HG03135 (cell line): ENCODE results near the gene TAF12.
"Not testable (repeated sequence)": the region's sequence is repeated elsewhere in the genome, so short reads cannot be mapped to it uniquely, and the experiment has no call there.

Source experiments
- ATAC-seq: cut with Tn5 transposase; IDR thresholded peaks from one replicate; pipeline ENCODE4 v1.9.1; 2021; ENCODE audit warnings: mild to moderate bottlenecking, moderate library complexity; ENCODE audit not compliant: unreplicated experiment

TAF12 gene

DNA sequence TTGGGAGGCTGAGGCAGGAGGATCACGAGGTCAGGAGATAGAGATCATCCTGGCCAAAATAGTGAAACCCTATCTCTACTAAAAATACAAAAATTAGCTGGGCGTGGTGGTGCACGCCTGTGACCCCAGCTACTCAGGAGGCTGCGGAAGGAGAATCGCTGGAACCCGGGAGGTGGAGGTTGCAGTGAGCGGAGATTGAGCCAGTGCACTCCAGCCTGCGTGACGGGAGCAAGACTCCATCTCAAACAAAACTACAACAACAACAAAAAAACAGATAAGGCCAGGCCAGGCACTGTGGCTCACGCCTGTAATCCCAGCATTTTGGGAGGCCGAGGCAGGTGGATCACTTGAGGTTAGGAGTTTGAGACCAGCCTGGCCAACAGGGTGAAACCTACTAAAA is 2.5 kb upstream of the TAF12 start:
- not testable (repeated sequence) for ATAC-seq

DNA sequence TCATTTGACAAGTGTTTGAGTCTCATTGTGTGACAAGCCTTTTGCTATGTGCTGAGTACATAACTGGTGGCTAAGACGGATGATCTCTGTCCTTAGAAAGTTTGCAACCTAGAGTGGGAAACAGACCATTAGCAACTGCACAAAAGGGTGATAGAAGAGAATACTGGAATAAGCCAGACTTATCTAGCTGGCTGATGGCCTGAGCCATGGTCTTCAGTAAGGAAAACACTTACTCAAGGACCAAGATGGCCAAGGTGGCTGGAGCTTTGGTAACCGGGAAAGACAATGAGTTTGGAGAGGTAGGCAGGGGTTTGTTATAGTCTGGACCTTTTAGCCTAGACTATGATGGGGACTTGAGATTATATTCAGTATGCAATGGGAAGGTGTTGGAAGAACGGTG is 1.6 kb upstream of the TAF12 start:
- no peak for ATAC-seq

DNA sequence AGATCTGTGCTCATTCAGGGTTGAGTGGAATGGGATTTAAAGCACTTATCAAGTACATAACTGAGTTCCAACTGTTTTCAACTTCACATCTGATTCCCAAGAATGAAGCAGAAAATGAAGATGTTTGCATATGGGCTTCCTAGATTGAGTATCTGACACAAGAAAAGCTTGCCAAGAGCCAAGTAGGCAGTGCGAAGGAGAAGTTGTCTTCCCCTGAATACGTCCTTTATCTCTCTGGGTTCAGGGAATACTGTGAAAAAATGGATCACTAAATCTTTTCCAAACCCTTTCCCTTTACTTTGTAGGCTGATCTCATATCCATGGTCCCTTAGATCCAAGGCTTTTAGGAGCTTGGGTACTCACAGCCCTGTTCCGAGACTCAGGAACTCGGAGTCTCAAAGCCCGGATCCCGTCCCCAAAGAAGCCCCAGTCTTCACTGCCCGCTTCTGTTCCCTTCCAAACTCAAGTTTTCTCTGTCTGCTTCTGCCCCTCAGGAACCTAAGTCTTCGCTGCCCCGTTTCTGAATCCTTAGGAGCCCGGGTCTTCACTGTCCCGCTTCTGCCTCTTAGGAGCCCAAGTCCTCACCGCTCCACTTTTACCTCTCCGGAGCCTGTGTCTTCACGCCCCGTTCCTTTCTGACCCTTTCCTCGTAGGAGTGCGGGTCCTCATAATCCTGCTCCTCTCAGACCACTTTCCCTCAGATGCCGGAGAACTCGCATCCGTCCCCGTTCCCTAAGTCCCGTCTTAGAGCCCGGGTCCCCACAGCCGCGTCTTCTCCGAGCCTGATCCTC is 616 bp downstream of the TAF12 start:
- ATAC-seq: peak; percentile 22

DNA sequence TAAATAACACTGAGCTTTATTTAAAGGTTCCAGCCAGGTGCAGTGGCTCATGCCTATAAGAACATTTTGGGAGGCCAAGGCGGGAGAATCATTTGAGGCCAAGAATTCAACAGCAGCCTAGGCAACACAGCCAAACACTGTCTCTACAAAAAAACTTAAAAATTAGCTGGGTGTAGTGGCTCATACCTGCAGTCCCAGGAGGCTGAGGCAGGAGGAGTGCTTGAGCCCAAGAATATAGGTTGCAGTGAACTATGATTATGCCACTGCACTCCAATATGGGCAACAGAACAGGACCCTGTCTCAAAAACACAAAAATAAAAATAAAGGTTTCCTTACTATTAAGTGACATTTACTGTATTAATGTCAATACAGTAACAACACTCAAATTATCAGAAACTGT is 2.1 kb downstream of the TAF12 start:
- no peak for ATAC-seq

DNA sequence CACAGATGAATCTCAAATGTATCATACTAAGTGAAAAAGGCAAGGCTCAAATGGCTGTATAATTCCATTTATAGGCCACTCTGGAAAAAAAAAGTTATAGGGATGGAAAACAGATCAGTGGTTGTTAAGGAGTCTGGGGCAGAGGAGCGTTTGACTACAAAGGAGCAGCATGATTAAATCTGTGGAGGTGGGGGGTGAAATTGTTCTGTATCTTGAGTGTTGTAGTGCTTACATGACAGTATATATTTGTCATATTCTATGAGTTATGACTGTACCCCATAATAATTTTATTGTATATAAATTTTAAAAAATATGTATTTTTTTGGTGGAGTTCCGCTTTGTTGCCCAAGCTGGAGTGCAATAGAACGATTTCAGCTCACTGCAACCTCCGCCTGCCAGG is 10.3 kb downstream of the TAF12 start:
- no peak for ATAC-seq

DNA sequence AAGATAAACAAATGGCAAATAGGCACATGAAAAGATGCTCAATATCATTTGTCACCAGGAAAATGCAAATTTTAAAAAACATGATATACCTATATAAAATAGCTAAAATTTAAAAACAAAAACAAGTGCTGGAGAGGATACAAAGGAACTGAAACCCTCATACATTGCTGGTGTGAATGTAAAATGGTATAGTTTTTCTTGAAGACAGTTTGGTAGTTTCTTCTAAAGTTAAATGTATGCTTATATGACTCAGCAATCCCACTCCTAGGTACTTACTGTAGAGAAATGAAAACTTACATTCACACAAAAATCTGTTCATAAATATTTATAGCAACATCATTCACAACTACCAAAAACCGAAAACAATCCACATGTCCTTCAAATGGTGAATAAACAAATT is 11.2 kb downstream of the TAF12 start:
- no peak for ATAC-seq

DNA sequence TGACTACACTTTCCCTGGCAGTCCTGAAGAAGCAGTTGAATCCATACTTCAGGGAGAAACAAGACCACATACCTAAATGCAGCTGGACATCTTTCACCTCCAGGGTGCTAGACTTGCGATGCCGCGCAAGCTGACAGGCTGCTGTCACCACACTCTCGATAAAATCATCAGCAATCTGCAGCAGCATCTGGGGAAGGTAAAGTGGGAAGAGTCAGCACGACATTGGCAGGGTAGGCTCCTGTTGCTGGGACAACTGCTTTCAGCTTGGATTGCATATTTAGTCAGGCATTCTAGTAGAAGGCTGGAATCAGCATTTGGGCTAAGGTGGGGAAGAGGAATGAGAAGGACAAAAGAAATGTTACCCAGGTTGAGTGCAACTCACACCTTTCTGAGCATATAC is 29.7 kb downstream of the TAF12 start:
- ATAC-seq: no peak

DNA sequence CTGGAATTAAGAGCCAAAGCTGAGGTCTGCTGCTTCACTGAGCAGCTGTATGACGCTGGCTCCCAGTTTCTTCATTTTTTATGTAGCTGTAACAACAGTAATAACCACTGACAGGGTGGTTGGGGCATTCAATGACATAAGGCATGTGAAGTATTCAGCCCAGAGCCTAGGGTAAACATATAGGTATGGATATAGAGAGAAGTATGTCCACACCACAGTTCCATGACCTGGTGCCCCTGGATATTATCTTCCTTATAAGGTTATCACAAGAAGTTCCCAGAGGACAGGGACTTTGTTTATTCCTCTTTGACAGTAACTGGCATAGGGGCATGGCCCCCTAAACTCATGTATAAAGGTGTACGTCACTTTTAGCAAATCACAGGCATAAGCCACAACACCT is 36.1 kb downstream of the TAF12 start:
- no peak for ATAC-seq

DNA sequence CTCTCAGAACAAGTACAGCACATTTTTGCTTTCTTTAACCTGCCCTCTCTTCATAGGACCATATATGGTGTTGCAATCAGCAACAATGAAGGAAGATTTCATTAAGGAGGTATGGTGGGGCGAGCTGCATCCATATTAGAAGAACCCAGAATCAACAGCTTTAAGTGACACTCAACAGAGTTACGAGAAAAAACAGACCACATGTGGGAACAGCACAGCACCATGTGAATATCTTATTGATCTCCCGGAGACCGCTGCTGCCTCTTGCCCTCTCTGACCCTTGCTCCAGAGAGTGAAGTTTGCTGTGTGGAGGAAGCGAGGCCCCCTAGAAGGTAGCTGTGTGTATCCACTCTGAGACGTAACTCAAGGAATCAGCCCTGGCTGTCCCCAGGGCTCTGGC is 37.9 kb downstream of the TAF12 start:
- no peak for ATAC-seq

DNA sequence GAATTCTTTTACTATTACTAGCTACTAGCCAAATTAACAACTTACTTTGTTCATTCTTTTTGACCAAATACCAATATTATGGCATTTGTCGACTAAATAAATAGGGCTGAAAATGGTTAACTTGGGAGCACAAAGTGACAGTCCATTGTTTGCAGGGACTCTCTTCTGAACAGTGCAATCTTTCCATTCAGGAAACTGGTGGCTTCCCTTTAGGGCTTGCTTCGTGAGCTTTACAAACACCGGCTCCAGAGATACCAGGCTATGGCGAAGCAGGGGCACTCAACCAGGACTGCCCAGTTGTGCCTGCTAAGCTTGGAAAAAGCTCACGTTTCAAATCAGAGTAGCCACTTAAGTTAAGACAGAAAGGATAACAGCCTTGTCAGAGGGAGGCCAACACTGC is 38.5 kb downstream of the TAF12 start:
- no peak for ATAC-seq

DNA sequence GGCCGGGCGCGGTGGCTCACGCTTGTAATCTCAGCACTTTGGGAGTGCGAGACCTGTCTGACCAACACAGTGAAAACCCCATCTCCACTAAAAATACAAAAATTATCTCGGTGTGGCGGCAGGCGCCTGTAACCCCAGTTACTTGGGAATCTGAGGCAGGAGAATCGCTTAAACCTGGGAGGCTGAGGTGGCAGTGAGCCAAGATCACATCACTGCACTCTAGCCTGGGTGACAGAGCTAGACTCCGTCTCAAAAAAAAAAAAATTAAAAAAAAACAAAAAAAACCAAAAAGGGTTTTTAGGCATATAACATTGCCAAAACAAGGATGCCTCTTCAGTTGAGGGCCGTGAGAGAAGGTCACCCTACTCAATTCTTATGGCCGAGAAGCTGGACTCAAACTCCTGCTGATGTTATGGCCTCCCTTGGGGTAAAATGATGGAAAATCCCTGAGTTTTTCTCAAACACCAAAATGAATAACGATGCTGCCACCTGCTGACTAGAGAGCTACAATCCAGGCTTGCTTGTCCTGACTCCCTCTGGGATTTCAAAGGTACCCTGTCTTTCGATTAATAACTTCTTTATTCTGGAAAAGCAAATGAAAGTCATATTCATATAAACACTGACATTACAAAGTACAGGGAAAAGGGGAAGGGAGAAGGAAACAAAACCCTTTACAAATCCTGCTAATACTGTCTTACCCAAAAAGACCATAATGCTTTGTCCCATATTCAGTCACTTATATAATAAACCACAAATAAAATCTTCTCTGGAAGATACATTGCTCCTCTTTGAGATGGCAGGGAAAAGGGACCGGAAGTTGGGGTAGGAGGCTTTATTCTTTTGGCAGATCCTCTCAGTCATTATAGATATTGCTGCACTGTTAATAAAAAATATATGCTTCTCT is 40.1 kb downstream of the TAF12 start:
- no peak for ATAC-seq

DNA sequence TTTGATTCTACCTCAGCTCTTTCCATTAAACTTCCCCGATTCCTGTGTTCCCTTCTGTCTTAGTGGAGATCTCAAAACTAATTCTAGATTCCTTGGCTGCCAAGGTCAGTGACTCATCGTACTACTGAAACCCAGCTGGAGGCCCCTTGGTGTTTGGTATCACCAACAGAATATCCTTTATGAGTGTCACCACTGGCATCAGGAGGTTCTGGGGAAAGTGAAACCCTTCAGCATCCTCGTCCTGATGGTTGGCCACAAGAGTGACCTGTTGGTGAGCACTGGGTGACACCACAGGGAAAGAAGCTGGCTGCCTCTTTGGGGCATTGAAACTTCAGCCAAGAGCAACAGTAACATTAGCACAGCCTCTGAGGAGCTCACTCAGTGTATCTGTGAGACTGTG is 41.2 kb downstream of the TAF12 start:
- no peak for ATAC-seq

DNA sequence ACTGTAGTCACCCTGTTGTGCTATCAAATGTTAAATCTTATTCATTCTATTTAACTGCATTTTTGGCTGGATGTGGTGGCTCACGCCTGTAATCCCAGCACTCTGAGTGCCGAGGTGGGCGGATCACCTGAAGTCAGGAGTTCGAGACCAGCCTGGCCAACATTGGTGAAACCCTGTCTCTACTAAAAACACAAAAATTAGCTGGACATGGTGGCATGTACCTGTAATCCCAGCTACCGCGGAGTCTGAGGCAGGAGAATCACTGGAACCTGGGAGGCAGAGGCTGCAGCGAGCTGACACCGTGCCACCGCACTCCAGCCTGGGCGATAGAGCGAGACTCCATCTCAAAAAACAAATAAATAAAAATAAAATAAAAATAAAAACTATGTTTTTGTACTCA is 46.6 kb downstream of the TAF12 start:
- ATAC-seq: not testable (repeated sequence)

DNA sequence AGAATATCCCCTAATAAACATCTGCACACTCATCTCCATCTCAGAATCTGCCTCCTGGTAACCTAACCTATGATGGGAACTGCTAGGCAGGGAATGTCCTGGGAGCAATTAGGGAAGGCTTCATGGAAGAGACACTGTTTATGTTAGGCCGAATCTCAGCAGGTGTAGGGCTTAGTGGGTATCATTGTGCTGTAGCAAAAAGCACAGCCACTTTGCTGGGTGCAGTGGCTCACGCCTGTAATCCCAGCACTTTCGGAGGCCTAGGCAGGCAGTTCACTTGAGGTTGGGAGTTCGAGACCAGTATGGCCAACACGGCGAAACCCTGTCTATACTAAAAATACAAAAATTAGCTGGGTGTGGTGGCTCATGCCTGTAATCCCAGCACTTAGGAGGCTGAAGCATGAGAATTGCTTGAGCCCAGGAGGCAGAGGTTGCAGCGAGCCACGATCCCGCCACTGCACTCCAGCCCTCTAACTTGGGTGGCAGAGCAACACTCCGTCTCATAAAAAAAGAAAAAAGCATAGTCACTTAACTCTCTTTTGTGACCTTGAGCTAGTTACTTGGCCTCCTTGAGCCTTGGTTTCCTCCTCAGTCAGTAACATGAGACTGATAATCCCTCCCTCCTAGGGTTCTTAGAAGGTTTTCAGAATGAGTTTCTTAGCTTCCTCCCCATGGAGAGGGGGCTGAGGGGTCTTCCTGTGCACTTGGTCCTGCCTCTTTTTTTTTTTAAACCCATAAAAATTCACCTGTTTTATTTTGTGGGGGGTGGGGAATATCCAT is 47.3 kb downstream of the TAF12 start:
- ATAC-seq: no peak

DNA sequence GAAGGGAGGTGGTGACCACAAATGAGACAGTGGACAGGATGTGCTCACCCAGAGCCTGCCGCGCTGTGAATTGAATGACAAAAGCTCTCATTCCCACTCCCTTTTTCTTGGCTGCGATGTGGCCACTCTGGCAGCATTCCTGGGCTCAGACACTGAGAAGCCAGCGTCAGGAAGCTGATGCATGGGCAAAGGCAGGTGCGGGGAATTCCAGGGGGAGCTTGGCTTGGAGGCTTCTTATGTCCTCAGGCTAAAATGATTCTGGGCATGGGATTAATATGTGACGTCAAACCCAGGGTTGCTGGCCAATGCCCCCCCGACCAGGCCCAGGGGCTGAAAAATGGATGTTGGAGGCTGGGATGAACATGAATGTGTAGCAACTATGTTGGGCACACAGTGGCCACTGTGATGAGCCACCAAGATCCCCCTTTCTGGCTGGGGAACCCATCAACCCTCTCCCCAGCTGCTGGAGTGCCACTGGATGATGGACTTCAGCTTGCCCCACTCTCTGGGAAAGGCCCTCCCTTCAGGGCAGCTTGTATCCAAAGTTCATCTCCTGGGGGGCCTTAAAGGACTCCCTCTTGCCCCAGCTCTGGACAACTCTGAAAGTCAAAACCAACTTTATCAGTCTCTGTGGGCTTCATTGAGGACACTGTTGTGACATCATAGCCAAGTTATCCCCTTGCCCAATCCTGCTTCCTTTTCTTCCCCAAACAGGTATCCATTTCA is 48.0 kb downstream of the TAF12 start:
- ATAC-seq: not testable (repeated sequence)

DNA sequence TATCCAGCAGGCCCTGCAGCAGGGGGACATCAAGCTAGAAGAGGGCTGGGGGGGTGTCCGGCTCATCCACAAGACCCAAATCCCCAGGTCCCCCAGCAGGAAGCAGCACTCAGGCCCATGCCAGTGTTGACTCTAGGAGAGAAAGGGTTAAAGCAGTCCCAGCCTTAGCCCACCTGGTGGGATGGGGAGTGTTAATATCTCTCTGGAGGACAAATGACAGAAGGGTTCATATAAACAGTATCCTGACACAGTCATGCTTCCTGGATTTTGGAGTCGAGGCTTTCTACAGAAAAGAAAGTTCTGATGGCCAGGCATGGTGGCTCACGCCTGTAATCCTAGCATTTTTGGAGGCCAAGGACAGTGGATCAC is 48.9 kb downstream of the TAF12 start:
- ATAC-seq: not testable (repeated sequence)

DNA sequence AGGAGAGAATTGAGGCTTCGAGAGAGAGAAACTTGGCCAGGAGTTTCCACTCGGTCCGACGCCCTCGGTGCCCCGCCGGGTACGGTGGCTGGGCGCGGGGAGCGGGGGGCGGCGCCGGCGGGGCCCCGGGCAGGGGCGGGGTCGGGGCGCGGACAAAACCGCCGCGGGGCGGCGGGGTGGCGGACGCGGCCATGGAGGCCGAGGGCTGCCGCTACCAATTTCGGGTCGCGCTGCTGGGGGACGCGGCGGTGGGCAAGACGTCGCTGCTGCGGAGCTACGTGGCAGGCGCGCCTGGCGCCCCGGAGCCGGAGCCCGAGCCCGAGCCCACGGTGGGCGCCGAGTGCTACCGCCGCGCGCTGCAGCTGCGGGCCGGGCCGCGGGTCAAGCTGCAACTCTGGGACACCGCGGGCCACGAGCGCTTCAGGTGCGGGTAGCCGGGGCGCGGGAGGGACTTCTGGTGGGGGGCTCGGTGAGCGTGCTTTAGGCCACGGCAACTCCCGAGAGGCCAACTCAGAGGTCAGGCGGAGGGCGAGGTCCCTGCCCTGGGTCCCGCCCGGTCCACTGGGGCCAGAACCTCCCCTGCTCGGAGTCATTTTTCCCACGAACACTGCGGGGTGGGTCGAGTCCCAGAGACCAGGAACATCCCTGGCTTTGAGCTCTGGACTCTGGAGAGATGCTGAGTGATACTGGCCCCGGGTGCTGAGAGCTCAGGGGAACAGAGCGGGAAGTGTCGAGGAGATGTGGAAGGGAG is 50.4 kb downstream of the TAF12 start:
- ATAC-seq: no peak

DNA sequence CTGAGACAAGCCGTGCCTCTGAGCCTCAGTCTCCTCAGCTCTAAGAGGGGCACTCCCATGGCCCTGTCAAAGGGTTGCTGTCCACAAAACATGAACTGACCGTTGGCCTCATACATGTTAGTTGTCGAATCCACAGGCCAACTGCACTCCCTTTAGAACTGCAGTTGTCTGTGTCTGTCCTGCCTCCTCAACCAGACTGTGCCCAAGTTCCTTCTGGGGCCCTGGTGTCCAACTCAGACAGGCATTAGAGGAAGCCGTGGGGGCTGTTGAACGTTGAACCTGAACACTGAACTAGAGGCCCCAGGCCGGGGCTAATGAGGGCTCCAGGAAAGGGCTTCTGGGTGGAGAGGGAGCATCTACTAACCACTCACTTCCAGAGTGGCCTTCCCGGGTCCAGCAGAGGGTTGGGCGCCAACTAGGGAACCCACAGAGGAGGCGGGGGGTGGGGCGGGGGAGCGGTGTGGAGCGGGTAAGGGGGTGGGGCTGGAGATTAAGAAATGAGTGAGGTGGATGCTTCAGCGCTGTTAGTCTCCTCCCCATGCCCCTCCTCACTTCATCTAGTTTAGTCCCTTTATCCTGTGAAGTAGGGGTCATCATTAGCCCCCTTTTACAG is 51.1 kb downstream of the TAF12 start, which contains the start of gene RAB42:
Gene RAB42 (plus strand): TSS at position 558 of the 613 bp plus-strand sequence. CDS start 247 bp downstream, outside the sequence.
- no peak for ATAC-seq

DNA sequence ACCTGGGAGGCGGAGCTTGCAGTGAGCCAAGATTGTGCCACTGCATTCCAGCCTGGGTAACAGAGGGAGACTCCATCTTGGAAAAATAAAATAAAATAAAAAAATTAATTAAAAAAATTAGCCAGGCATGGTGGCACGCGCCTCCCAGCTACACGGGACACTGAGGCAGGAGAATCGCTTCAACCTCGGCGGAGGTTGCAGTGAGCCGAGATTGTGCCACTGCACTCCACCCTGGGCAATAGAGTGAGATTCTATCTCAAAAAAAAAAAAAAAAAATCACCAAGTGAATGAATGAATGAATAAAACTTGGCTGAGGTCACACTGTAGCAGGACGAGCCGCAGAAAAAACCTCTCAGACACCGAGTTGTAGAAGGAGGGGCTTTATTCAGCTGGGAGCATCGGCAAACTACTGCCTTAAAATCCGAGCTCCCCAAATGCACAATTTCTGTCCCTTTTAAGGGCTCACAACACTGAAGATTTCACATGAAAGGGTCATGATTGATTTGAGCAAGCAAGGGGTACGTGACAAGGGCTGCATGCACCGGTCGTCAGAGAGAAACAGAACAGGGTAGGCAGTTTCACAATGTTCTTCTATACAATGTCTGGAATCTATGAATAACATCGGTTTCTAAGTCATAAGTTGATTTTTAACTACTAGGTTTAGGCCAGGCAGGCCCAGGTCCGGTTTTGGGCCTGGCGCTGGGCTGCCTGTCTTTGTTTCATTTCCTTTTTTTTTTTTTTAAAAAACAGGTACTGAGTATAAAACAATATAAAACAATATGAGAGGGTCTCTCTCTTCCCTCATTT is 56.1 kb downstream of the TAF12 start:
- not testable (repeated sequence) for ATAC-seq
